ENCODE results near the gene PXDN.

GRCh38 chr2:1627628-1628381, 116.5 kb downstream of the PXDN start:
- no peak for TF ChIP-seq CTCF (IDR thresholded peaks at IDR 0.05; ENCODE audit: low read depth, low read length)
- no peak for TF ChIP-seq POLR2A (IDR thresholded peaks at IDR 0.05; ENCODE audit: extremely low read depth, insufficient read length)
